ENCODE results near the gene MGP.

DNA sequence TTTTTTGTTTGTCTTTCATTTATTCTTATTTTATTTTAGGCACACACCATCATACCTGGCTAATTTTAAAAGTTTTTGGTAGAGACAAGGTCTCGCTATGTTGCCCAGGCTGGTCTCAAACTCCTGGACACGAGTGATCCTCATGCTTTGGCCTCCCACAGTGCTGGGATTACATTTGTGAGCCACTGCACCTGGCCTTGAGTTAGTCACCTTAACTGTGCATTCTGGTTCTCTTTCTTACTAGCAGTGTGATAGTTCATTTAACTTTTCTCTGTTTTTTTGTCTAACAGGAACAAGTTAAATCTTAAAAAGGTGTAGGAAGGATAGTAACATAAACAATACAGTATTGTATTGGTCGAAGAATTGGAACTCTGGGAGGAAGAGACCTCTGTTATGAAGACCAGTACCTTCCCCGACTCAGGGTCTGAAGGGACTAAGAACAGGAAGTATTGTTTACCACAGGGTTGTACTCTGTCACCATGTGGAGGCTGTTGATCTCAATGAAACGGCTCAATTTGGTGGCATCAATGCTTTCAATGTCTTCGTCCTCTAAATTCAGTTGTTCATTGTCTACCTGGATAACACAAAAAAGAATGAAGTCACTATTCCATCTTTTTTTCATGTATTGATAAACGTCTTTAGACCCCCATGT lies 34.9 kb upstream of the MGP start:
- TF ChIP-seq, protein P1, sequence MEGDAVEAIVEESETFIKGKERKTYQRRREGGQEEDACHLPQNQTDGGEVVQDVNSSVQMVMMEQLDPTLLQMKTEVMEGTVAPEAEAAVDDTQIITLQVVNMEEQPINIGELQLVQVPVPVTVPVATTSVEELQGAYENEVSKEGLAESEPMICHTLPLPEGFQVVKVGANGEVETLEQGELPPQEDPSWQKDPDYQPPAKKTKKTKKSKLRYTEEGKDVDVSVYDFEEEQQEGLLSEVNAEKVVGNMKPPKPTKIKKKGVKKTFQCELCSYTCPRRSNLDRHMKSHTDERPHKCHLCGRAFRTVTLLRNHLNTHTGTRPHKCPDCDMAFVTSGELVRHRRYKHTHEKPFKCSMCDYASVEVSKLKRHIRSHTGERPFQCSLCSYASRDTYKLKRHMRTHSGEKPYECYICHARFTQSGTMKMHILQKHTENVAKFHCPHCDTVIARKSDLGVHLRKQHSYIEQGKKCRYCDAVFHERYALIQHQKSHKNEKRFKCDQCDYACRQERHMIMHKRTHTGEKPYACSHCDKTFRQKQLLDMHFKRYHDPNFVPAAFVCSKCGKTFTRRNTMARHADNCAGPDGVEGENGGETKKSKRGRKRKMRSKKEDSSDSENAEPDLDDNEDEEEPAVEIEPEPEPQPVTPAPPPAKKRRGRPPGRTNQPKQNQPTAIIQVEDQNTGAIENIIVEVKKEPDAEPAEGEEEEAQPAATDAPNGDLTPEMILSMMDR (conservative IDR thresholded peaks at IDR 0.05; ENCODE audit: low read length), result no peak
- TF ChIP-seq EZH2phosphoT487 (IDR thresholded peaks at IDR 0.05; ENCODE audit: borderline replicate concordance, low read depth, low read length), result no peak

Measured in OCI-LY7 (cell line).